RPMI8226 (cell line): ENCODE measurements around the gene PFKFB2.
"Not testable (repeated sequence)": the region's sequence is repeated elsewhere in the genome, so short reads cannot be mapped to it uniquely, and the experiment has no call there.

Experiments used
- DNase-seq: peaks from one replicate; pipeline ENCODE4 v3.0.0-alpha.2; 2015

PFKFB2 gene

GRCh38 chr1:207041397-207041796 lies 11.7 kb upstream of the PFKFB2 start:
- not testable (repeated sequence) for DNase-seq

- no peak for DNase-seq
Observed at GRCh38 chr1:207045453-207045852, 7.6 kb upstream of the PFKFB2 start.

- no peak for DNase-seq
Observed at GRCh38 chr1:207047505-207047904, 5.6 kb upstream of the PFKFB2 start.

- no peak for DNase-seq
Observed at GRCh38 chr1:207048041-207048440, 5.0 kb upstream of the PFKFB2 start.

GRCh38 chr1:207049054-207049453 lies 4.0 kb upstream of the PFKFB2 start:
- DNase-seq = no peak

GRCh38 chr1:207049514-207049913 lies 3.6 kb upstream of the PFKFB2 start:
- no peak for DNase-seq

GRCh38 chr1:207049974-207050391 lies 3.1 kb upstream of the PFKFB2 start:
- DNase-seq = peak; percentile 75

- DNase-seq = peak; percentile 92
Observed at GRCh38 chr1:207050480-207051190, 2.4 kb upstream of the PFKFB2 start.

- no peak for DNase-seq
Observed at GRCh38 chr1:207051191-207051943, 1.7 kb upstream of the PFKFB2 start, which contains the start of gene YOD1. TSS of gene YOD1 (minus strand) at chr1:207051208. CDS start at chr1:207051030, 178 bp downstream.

- no peak for DNase-seq
Observed at GRCh38 chr1:207054491-207054890, 1.4 kb downstream of the PFKFB2 start.

- no peak for DNase-seq
Observed at GRCh38 chr1:207055386-207056001, 2.4 kb downstream of the PFKFB2 start.

GRCh38 chr1:207056673-207057072 lies 3.6 kb downstream of the PFKFB2 start:
- no peak for DNase-seq

- DNase-seq = no peak
Observed at GRCh38 chr1:207058252-207058651, 5.2 kb downstream of the PFKFB2 start.

GRCh38 chr1:207058878-207059867 lies 6.1 kb downstream of the PFKFB2 start:
- DNase-seq = no peak

GRCh38 chr1:207059881-207060280 lies 6.8 kb downstream of the PFKFB2 start:
- DNase-seq = no peak

GRCh38 chr1:207060596-207060995 lies 7.5 kb downstream of the PFKFB2 start:
- no peak for DNase-seq

GRCh38 chr1:207062058-207062457 lies 9.0 kb downstream of the PFKFB2 start:
- DNase-seq = no peak

- DNase-seq = no peak
Observed at GRCh38 chr1:207063014-207063413, 9.9 kb downstream of the PFKFB2 start.

- no peak for DNase-seq
Observed at GRCh38 chr1:207064561-207064960, 11.5 kb downstream of the PFKFB2 start.

GRCh38 chr1:207067185-207067584 lies 14.1 kb downstream of the PFKFB2 start:
- DNase-seq = no peak

GRCh38 chr1:207067665-207068064 lies 14.6 kb downstream of the PFKFB2 start:
- no peak for DNase-seq

- DNase-seq = no peak
Observed at GRCh38 chr1:207069061-207069460, 16.0 kb downstream of the PFKFB2 start.
